ENCODE results near the gene SLCO4A1. TPM values are rescaled to one million over a fixed set of nuclear protein-coding genes. Genes with fewer than 3 reads are reported as not detected.
"Not testable (repeated sequence)": the region's sequence is repeated elsewhere in the genome, so short reads cannot be mapped to it uniquely, and the experiment has no call there.

SLCO4A1 gene
- total RNA-seq, 1 donor from 2014 or later: 6.3 TPM

DNA sequence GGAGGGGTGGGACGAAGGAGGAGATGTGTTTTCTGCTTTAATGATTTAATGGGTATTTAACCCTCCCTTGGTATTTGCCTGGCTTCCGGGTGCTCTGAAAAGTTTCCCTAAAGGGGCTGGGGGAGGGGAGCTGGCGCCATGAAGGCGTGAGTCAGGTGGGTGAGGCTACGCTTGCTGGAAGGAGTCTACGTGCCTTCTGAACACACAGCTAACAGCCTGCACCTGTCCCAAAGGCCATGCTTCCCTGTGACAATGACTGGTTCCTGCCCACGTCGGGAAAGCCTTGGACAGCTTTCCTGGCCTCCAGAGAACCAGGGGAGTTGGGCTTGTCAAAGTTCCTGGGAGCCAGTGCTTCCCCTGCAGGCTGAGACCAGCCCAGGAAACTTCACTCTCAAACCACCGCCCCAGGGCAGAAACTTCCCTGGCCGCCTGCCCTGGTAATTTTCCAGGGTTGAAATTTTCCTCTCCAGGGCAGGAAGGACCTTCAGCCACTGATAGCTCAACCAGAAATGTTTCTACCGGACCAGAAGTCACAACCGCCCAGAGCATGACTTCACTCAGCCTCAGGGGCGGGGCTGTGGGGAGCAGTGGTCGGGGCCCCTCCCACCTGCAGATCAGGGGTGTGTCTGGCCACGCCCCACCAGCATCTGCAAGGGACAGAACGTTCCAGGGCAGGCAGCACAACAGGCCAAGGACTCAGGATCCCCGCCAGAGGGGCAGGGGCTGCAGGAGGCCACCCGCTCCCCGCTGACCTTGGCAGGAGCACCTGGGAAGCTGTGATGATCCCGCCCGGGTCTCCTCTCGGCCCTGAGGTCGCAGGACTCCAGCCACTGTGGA, 18.6 kb upstream of the SLCO4A1 start:
- DNase-seq: peak; percentile 34

GRCh38 chr20:62624325-62624690, 18.0 kb upstream of the SLCO4A1 start:
- no peak for DNase-seq

- DNase-seq: no peak
Measured at GRCh38 chr20:62624719-62625453, 17.4 kb upstream of the SLCO4A1 start.

GRCh38 chr20:62625516-62625915, 16.8 kb upstream of the SLCO4A1 start:
- no peak for DNase-seq

DNA sequence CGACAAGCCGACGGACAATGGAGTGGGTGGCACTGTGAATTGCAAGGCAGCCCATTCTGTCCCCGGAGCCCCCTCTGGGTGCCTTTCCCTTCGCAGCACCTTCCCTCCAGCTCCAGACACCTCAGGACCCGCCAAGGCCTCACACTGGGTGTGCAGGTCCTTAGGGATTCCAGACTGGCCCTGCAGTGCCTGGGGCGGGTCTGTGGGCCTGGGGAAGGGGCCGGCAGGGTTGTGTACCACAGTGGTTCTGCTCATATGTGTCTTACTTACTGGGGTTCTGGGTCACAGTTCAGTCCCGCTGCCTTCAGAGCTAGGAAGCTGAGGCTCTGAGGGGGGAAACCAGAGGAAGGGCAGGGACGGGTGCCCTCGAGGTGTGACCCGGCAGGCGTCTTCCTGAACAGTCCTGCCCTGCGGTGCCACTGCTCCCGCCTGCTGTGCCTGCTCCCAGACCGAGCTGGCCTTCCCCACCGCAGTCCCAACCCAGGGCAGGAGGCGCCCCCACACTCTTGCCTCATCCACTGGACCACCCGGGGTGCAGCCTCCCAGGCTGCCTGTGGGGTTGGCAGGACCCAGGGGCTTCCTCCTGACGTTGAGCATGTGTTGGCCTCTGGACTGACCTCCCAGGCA, 16.3 kb upstream of the SLCO4A1 start:
- no peak for DNase-seq

DNA sequence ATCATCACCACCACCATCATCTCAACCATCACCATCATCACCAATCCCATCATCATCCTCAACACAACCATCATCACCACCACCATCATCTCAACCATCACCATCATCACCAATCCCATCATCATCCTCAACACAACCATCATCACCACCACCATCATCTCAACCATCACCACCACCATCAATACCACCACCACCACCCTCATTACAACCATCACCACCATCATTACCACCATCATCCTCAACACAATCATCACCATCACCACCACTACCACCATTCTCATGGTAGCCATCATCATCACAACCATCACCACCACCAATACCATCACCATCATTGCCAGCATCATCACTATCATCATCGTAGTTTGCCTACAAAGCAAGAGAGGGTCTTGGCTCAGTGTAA, 14.9 kb upstream of the SLCO4A1 start:
- DNase-seq: not testable (repeated sequence)

DNA sequence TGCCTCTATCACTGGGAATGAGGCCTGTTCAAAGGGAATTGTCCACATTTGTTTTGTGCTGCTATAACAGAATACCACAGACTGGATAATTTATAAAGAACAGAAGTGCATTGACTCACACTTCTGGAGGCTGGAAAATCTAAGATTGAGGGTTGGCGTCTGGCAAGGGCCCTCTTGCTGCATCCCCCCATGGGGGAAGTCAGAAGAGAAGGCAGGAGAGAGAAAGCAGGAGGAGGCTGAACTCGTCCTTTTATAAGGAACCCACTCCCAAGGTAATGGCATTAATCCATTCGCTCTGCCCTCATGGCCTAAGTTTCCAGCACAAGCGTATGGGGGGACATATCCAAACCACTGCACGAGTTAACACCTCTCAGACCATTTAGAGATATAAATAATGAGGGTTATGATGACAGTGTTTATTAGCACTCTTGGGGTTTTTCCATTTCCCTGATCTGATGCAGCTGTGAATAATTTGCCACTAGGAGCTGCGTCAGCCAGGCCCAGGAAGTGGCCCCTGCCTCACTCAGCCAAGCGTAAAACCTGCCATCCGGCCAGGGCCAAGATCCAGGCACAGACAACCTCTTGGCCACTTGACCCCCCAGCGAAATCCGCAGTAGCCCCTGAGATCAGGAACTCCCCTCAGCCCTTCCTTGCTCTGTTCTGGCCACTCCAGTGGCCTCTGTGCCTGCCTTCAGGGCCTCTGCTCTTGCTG, 14.2 kb upstream of the SLCO4A1 start:
- peak; percentile 57 for DNase-seq

DNA sequence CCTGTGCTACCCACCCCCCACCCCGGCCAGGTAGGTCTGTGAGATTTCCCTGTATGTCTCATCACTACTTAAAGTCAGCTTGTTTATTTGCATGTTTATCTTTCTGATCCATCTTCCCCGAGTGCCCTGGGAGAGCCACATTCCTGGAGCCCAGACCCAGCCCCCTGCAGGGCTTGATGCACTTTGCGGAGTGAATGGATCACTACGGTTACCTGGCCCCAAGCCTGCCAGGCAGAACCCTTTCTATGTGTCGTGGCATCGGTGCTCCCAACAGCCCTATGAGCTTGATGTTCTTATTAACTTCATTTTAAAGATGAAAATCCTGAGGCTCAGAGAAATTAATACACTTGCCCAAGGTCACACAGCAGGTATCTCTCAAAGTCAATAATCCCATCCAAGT, 13.6 kb upstream of the SLCO4A1 start:
- no peak for DNase-seq

DNA sequence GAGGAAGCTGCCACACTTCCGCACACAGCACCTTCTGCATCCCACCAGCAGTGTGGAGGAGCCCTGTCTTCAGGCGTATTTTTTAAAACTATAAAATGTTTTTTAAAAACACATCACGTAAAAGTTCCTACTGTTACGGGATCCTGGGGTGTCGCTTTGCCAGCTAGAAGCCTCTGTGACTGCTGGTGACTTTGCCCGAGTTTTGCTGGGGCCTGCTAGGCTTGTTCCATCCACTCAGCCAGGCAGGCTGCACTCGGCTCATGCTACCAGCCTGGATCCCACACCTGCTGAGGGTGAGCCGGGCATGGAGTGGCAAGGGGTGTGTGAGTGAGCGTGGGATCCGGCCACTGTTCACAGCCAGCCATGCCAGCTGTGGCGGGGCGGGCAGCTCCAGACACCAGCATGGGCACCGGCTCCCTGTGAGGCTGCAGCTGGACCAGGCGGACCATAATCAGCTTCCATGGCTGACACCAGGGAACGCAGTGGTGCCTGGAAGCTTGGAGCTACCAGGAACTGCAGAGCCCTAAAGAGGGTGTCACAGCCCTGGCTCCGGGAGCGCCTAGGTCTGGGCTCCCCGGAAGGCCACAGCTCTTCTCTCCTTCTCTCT, 12.3 kb upstream of the SLCO4A1 start:
- DNase-seq: no peak

DNA sequence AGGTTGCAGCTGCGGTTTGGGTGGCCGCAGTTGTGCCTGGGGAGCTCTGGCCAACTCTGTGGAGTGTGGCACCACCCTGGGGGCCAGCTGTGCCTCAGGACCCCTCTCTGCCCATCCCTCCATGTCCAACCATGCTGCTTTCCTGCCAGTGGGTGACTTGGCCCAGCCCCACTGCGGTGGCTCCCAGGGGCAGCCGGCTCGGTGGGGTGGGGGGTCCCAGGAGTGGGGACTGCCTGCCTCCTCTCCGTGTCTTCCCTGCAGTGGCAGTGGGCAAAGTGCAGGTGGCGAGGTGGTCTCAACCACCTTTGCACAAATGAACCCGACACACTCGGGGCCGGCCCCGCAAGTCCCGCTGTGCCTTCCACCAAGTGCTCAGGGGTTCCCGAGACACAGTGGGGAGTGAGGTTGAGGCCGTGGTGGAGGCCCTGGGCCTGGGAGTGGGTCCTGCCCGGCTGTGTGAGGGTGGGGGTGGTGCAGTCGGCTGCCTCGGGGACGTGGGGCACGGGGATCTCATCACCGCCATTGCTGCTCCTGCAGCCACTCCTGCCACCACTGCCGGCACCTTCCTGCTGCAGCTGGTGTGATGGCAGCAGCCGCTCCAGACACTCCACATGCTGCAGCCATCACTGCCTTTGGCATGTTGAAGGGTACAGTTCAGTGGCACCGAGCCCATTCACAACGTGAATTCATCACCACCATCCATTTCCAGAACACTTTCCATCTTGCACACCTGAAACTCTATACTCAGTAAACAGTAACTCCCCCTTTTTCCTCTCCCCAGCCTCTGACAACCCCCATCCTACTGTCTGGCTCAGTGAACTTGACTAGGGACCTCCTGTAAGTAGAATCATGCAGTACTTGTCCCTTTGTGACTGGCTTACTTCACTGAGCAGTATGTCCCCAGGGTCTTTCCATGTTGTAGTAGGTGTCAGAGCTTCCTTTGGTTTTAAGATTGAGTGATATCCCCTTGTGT, 10.7 kb upstream of the SLCO4A1 start:
- no peak for DNase-seq

- DNase-seq: no peak
Measured at GRCh38 chr20:62632575-62633090, 9.7 kb upstream of the SLCO4A1 start.

DNA sequence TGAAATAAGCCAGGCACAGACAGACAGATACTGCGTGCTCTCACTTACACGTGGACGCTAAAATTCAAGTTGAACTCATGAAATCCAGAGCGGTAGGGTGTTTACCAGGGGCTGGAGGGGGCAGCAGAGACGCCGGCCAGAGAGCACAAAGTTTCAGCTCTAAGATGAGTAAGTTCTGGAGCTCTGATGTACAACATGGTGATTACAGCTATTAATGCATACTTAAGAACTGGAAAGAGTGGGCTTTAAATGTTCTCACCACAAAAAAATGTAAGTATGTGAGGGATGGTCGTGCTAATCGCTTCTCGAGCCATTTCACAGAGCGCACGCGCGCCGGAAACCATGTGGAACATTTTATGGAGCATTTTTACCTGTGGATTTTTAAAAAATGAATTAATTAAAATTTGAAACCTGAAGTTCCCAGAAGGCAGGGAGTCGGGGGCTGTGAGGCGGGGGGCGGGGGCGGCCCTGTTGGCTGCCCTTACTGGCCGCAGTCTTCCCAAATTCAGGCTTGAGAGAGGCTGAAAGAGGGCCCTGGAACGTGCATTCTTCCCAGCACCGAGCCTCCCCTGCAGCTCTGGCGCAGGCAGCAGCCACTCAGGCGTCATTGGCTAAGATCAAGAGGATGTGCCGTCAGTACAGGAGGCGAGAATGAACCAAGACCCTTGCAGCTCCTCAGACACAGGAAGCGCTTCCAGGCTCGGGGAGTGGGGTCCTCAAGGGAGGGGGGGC, 8.5 kb upstream of the SLCO4A1 start:
- no peak for DNase-seq

DNA sequence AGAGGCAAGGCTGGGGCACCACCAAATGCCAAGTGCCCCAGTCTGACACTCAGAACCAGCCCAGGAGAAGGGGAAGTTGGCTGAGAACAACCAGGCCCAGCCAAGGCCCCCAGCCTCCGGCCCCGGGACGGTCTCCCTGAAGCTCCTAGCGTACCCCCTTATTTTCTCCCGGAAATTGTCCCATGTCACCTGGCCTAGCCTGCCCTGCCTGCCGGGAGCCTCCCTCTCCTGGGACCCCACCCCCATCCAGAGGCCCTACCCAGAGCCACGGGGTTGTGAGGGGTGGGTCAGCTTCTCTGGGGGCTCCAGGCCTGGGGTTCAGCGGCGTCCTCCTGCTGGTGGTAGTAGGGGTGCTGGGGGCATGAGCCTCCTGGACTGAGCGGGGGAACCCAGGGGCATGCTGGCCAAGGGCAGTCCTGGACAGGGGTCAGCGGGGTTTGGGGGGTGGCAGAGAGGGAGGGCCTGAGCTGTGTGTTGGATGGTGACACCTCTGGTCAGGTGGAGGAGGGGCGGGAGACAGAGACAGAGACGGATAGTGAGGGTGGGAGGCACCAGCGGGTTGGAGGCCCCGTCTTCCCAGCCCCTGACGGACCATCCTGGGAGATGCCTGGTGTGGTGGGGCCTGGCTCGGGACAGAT, 7.9 kb upstream of the SLCO4A1 start:
- no peak for DNase-seq

DNA sequence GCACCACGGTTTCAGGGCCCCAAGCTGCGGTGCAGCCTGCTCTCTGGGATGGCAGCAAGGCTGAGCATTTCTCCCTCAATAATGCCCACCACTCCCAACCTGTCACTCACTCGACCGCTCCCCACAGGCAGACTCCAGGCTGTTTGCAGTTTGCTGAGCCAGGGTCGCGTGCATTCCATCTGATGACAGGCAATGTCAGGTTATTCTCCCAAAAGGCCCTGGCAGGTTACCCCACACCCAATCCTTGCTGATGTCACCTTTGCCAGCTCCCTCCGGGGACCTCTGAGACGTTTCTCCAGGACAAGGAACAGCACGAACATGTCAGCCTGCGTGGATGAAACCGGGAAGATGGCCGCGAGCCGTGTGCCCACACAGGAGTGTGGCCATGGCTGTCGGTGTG, 7.1 kb upstream of the SLCO4A1 start:
- DNase-seq: no peak

GRCh38 chr20:62635852-62636251, 6.5 kb upstream of the SLCO4A1 start:
- no peak for DNase-seq

DNA sequence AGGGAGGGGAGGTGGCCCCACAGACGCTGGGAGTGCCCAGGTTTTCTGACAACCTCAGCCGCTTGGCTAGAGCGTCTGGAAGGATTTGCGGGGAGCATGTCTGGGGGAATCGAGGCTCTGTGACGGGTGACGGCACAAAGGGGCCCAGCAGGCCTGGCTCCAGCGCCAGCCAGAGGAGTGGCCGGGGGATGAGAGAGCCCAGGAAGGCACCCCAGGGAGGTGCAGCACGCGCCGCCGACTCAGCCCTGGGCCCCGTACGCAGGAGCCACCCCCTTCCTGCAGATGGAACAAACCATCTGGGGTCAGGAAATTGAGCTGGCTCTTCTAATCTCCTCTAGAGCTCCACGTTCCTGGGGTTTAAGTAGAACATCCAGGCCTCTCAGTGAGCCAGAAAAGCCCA, 5.9 kb upstream of the SLCO4A1 start:
- DNase-seq: no peak

- DNase-seq: no peak
Measured at GRCh38 chr20:62637110-62637509, 5.2 kb upstream of the SLCO4A1 start.

- no peak for DNase-seq
Measured at GRCh38 chr20:62637521-62638054, 4.7 kb upstream of the SLCO4A1 start.

- no peak for DNase-seq
Measured at GRCh38 chr20:62638055-62638570, 4.2 kb upstream of the SLCO4A1 start.
